K562 (cell line): ENCODE results near the gene PRKG1. TPM values are rescaled to one million over a fixed set of nuclear protein-coding genes. Genes with fewer than 3 reads are reported as not detected.

ENCODE experiments used
- ATAC-seq: fragments of 200-7000 bp; cut with Tn5 transposase; 3 replicates; pipeline ENCODE4 v1.9.1; 2020; ENCODE audit warnings: moderate library complexity
- BruUV-seq: library from RNA; stranded (reverse); fragments of 400-500 nt; replicated peaks from 2 replicates; lab custom pipeline; 2021; lab: Mats Ljungman, UMichigan
- CTCF ChIA-PET: fragments of 300-600 bp; formaldehyde crosslinking; extraction: SDS; loops from one replicate; lab custom pipeline; 2021; ENCODE audit warnings: low intra/inter-chr PET ratio; lab: Yijun Ruan, JAX
- POLR2A ChIA-PET: fragments of 300-600, 350-650 bp; sonication (Branson Sonifier 250); formaldehyde crosslinking; extraction: SDS; loops from one replicate; lab custom pipeline; 2021; ENCODE audit warnings: antibody characterized with exemption, inconsistent platforms; lab: Yijun Ruan, JAX
- DNase-seq, 4 experiments: peaks; one replicate each; pipeline versions ENCODE4 v3.0.0 to v3.0.0-alpha.2; 2011 to 2018; ENCODE audit warnings: low spot score in 3 of 4, mixed read lengths in 3 of 4; ENCODE audit errors: extremely low read depth in 1 of 4
- FAIRE-seq: peaks from 2 replicates; lab custom pipeline; 2011; peaks lifted over from hg19 to GRCh38; lab: Jason Lieb, UNC
- H2AFZ ChIP-seq: 2 replicates; pipeline ENCODE4 v1.6.0; 2011; ENCODE audit warnings: low read depth, low read length, control low read depth, inconsistent platforms
- H3K27ac ChIP-seq: fragments of 200-600 bp; 3 replicates; pipeline ENCODE4 v1.8.0; 2011; ENCODE audit warnings: low read depth, mild to moderate bottlenecking, control low read depth, inconsistent platforms, low read length, moderate library complexity, mixed read lengths; ENCODE audit errors: extremely low read depth
- H3K27me3 ChIP-seq, 2 experiments: fragments of 300-600 bp in 1 of 2; 2 replicates in 1 of 2; 3 replicates in 1 of 2; pipeline versions ENCODE4 v1.6.0 to v1.8.0; 2011; ENCODE audit warnings: inconsistent platforms in 2 of 2, low read length in 2 of 2, mild to moderate bottlenecking in 1 of 2, mixed read lengths in 1 of 2, moderate library complexity in 1 of 2; ENCODE audit not compliant: control insufficient read depth in 2 of 2, insufficient read depth in 2 of 2
- H3K36me3 ChIP-seq: fragments of 300-600 bp; 3 replicates; pipeline ENCODE4 v1.8.0; 2011; ENCODE audit warnings: mild to moderate bottlenecking, low read length, inconsistent platforms; ENCODE audit not compliant: control insufficient read depth, insufficient read depth
- H3K4me1 ChIP-seq, 2 experiments: fragments of 200-600 bp in 1 of 2; replicated peaks in 1 of 2; 2 replicates in 1 of 2; 3 replicates in 1 of 2; pipeline versions ENCODE4 v1.5.1 to v1.8.0; 2011; ENCODE audit warnings: inconsistent platforms in 2 of 2, low read length in 2 of 2, mild to moderate bottlenecking in 1 of 2, mixed read lengths in 1 of 2, moderate library complexity in 1 of 2; ENCODE audit not compliant: control insufficient read depth in 2 of 2, insufficient read depth in 2 of 2
- H3K4me2 ChIP-seq: 2 replicates; pipeline ENCODE4 v1.6.1; 2011; ENCODE audit warnings: low read length, control low read depth, inconsistent platforms, mixed read lengths; ENCODE audit not compliant: insufficient read depth
- H3K4me3 ChIP-seq: fragments of 200-600 bp; sonication (generic), shearing (Covaris generic); 2 replicates; pipeline ENCODE4 v1.5.1; 2016; ENCODE audit warnings: control low read depth, inconsistent platforms
- H3K79me2 ChIP-seq: fragments of 200-600 bp; 3 replicates; pipeline ENCODE4 v1.8.0; 2011; ENCODE audit warnings: low read length, inconsistent platforms; ENCODE audit not compliant: control insufficient read depth, insufficient read depth
- H3K9ac ChIP-seq, 2 experiments: 2 replicates each; pipeline versions ENCODE4 v1.6.0 to v1.6.1; 2011; ENCODE audit warnings: low read depth in 2 of 2, low read length in 2 of 2, control low read depth in 1 of 2, inconsistent platforms in 1 of 2, mild to moderate bottlenecking in 1 of 2, mixed read lengths in 1 of 2; ENCODE audit not compliant: insufficient read depth in 1 of 2
- H3K9me1 ChIP-seq: one replicate; pipeline ENCODE4 v1.6.0; 2011; ENCODE audit warnings: inconsistent platforms, mild to moderate bottlenecking, low read length, moderate library complexity; ENCODE audit not compliant: control insufficient read depth, insufficient read depth
- H3K9me3 ChIP-seq: replicated peaks from 2 replicates; pipeline ENCODE4 v1.5.1; 2011; ENCODE audit warnings: low read depth, low read length, inconsistent platforms; ENCODE audit not compliant: control insufficient read depth, insufficient read depth
- H4K20me1 ChIP-seq: replicated peaks from 2 replicates; pipeline ENCODE4 v1.6.1; 2011; ENCODE audit warnings: low read length, inconsistent platforms, mixed read lengths; ENCODE audit not compliant: control insufficient read depth, insufficient read depth
- BHLHE40 ChIP-seq: IDR thresholded peaks from 2 replicates; pipeline ENCODE4 v1.6.1; 2011; ENCODE audit warnings: low read length, improper control_type of control experiment
- DIDO1 ChIP-seq: fragments of 450-650 bp; IDR thresholded peaks from 2 replicates; pipeline ENCODE4 v1.6.1; 2016; ENCODE audit warnings: low read depth, missing biosample characterization, missing genetic modification characterization
- HMGXB4 ChIP-seq: sonication (generic); formaldehyde crosslinking; IDR thresholded peaks from 2 replicates; pipeline ENCODE4 v1.8.1; 2023; ENCODE audit warnings: mild to moderate bottlenecking, missing genetic modification reagents
- ZC3H4 ChIP-seq: sonication (generic); formaldehyde crosslinking; IDR thresholded peaks from 2 replicates; pipeline ENCODE4 v1.9.0; 2021; ENCODE audit warnings: missing genetic modification reagents, borderline replicate concordance
- ZKSCAN3 ChIP-seq: fragments of 250-450 bp; sonication (Bioruptor Pico); IDR thresholded peaks from 2 replicates; pipeline ENCODE4 v1.4.0; 2020
- WGBS: fragments of 100-300 bp; shearing (Covaris generic); methylation state at CpG from one replicate; pipeline ENCODE4 v1.1.6; 2016; ENCODE audit warnings: low coverage, mixed read lengths; ENCODE audit not compliant: insufficient coverage; ENCODE audit errors: missing lambda C conversion rate; 5-methylcytosine and 5-hydroxymethylcytosine counted together
- in situ Hi-C: fragments of 300-500 bp; cut with MboI; formaldehyde crosslinking; loops from 4 replicates; pipeline ENCODE4 v1.15.0; 2018; ENCODE audit warnings: inconsistent platforms, mixed read lengths
- intact Hi-C: fragments of 100-400 bp; cut with micrococcal nuclease; formaldehyde crosslinking; loops from 2 replicates; pipeline ENCODE4 v1.14.2; 2022
- polyA plus RNA-seq, 8 experiments: library from polyadenylated mRNA; depleted of rRNA in 4 of 8; stranded (reverse) in 5 of 8; unstranded in 3 of 8; fragments of >200 nt; fragmentation: Nextera tagmentation in 2 of 8; fragmentation: Illumina TruSeq in 1 of 8; extraction: Ambion mirVana in 2 of 8; extraction: Trizol in 1 of 8; gene quantifications; 2 replicates each; pipeline versions ENCODE4 v1.2.1 to v1.2.3, GENCODE V29; 2011 to 2014; ENCODE audit warnings: inconsistent platforms in 1 of 8, missing spikeins in 1 of 8
- total RNA-seq, 7 experiments: library from RNA; depleted of rRNA in 6 of 7; stranded (reverse); fragments of >200 nt in 6 of 7; fragmentation: Illumina TruSeq in 2 of 7; extraction: Trizol in 2 of 7; gene quantifications; 2 replicates each; pipeline versions ENCODE4 v1.2.1 to v1.2.3, GENCODE V29; 2011 to 2021; ENCODE audit warnings: low replicate concordance in 1 of 7
- TF ChIP-seq, protein P1 (sequence below): fragments of 450-650 bp; IDR thresholded peaks from 2 replicates; pipeline ENCODE4 v1.6.1; 2018; ENCODE audit not compliant: partially characterized antibody
- TF ChIP-seq, protein P2 (sequence below): fragments of 250-450 bp; sonication (Bioruptor Pico); IDR thresholded peaks from 2 replicates; pipeline ENCODE4 v1.9.0; 2021; ENCODE audit warnings: mild to moderate bottlenecking

The PRKG1 gene
- total and polyA plus RNA-seq, 9 of the 15 experiments (the other 6 are each of a cell fraction or from before 2014, with no cell fraction given) = 0.22 TPM; not detected in 8

GRCh38 chr10:52226197-52226847 lies 1152.0 kb downstream of the PRKG1 start:
- no peak for FAIRE-seq

More at GRCh38 chr10:52226197-52226847, 1152.0 kb downstream of the PRKG1 start:
- in situ Hi-C loops = no loop called here
- H3K4me2 ChIP-seq = no peak overlapping the region
- H3K9ac ChIP-seq = no peak overlapping the region
- no peak overlapping the region for H2AFZ ChIP-seq
- no peak overlapping the region for H3K4me3 ChIP-seq
- no peaks in the 10 kb centered on the region for H3K9me1 ChIP-seq
- DNase-seq (no peak), ATAC-seq (no peak)
- intact Hi-C loops = no loop called here
- H3K27me3 ChIP-seq = no peaks in the 10 kb centered on the region
- TF ChIP-seq, protein P1, sequence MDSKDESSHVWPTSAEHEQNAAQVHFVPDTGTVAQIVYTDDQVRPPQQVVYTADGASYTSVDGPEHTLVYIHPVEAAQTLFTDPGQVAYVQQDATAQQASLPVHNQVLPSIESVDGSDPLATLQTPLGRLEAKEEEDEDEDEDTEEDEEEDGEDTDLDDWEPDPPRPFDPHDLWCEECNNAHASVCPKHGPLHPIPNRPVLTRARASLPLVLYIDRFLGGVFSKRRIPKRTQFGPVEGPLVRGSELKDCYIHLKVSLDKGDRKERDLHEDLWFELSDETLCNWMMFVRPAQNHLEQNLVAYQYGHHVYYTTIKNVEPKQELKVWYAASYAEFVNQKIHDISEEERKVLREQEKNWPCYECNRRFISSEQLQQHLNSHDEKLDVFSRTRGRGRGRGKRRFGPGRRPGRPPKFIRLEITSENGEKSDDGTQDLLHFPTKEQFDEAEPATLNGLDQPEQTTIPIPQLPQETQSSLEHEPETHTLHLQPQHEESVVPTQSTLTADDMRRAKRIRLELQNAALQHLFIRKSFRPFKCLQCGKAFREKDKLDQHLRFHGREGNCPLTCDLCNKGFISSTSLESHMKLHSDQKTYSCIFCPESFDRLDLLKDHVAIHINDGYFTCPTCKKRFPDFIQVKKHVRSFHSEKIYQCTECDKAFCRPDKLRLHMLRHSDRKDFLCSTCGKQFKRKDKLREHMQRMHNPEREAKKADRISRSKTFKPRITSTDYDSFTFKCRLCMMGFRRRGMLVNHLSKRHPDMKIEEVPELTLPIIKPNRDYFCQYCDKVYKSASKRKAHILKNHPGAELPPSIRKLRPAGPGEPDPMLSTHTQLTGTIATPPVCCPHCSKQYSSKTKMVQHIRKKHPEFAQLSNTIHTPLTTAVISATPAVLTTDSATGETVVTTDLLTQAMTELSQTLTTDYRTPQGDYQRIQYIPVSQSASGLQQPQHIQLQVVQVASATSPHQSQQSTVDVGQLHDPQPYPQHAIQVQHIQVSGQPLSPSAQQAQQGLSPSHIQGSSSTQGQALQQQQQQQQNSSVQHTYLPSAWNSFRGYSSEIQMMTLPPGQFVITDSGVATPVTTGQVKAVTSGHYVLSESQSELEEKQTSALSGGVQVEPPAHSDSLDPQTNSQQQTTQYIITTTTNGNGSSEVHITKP = no peak
- TF ChIP-seq HMGXB4 (CRISPR knock-in tag) (no peak), ZC3H4 (CRISPR knock-in tag) (no peak), DIDO1 (tag) (no peak), BHLHE40 (no peak), ZKSCAN3 (CRISPR knock-in tag) (no peak)
- TF ChIP-seq, protein P2, sequence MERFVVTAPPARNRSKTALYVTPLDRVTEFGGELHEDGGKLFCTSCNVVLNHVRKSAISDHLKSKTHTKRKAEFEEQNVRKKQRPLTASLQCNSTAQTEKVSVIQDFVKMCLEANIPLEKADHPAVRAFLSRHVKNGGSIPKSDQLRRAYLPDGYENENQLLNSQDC = no peak
- no peaks in the 10 kb centered on the region for H3K79me2 ChIP-seq
- no peaks in the 10 kb centered on the region for H4K20me1 ChIP-seq
- ChIA-PET CTCF (no interaction called here), POLR2A (no interaction called here)
- H3K36me3 ChIP-seq = no peaks in the 10 kb centered on the region
- WGBS = 0% methylated on average over 1 of the region's 1 CpG
- BruUV-seq = no TSS peak
- H3K9me3 ChIP-seq = no peaks in the 10 kb centered on the region
- no peaks in the 10 kb centered on the region for H3K4me1 ChIP-seq
- no peak overlapping the region for H3K27ac ChIP-seq
